Left renal pelvis (tissue), 4 donors: ENCODE results near the gene SNX22. TPM values are rescaled to one million over a fixed set of nuclear protein-coding genes. Genes with fewer than 3 reads are reported as not detected.
"Not testable (repeated sequence)": the region's sequence is repeated elsewhere in the genome, so short reads cannot be mapped to it uniquely, and the experiment has no call there.

ENCODE experiments used
- DNase-seq, 4 donors: peaks; one replicate each; pipeline ENCODE4 v3.0.0-alpha.2; 2013; ENCODE audit warnings: low read depth in 4 of 4, low spot score in 3 of 4
- polyA plus RNA-seq, 4 donors: library from polyadenylated mRNA; unstranded; fragments of 120-200 nt; gene quantifications; one replicate each; pipeline ENCODE4 v1.2.1, GENCODE V29; 2013; ENCODE audit not compliant: insufficient read length in 4 of 4

The SNX22 gene
- polyA plus RNA-seq: 1 to 10 TPM in 3 of 4 donors, under 1 TPM in 1; 0.90 to 2.7 (median 1.3) TPM

DNA sequence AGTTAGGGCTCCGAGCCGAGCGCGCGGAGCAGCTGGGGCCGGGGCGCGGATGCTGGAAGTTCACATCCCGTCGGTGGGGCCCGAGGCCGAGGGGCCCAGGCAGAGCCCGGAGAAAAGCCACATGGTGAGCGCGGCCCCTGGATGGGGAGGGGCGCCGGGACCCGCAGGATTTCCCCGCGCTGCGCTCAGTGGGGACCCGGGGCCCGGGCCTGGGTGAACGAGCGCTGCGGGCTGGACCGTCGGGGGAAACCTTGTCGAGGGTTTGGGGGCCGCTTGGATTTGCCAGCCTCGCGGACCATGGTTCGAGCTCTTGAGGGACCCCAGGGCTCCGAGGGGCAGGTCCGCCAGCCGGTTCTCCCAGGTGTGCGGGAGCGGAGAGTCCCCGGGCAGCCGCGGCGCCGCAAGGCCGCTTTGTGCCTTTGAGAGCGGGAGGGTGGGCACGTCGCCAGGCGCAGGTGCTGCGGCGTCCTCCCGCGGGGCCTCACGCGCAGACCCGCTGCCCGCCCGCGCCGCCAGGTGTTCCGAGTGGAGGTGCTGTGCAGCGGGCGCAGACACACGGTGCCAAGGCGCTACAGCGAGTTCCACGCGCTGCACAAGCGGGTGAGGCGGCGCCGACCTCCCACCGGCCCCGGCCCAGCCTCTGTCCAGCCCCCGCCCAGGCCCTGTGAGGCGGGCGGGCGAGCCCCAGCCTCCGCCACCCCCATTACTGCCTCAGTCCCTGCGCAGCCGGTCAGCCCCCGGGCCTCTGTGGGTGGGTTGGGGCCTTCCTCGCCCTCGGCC is at the start of gene SNX22:
Gene SNX22 (plus strand): TSS at position 5 of the 780 bp plus-strand sequence. CDS start 45 bp downstream, at position 50.
- DNase-seq: no peak

DNA sequence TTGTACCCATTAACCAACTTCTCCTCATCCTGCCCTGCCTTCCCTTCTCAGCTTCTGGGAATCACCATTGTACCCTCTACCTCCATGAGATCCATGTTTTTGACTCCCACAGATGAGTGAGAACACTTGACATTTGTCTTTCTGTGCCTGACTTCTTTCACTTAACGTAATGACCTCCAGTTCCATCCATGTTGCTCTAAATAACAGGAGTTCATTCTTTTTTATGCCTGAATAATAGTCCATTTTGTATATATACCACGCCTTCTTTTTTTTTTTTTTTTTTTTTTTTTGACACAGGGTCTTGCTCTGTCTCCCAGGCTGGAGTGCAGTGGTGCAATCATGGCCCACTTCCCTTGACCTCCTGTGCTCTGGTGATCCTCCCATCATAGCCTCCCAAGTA is 49.0 kb upstream of the SNX22 start:
- no peak for DNase-seq

DNA sequence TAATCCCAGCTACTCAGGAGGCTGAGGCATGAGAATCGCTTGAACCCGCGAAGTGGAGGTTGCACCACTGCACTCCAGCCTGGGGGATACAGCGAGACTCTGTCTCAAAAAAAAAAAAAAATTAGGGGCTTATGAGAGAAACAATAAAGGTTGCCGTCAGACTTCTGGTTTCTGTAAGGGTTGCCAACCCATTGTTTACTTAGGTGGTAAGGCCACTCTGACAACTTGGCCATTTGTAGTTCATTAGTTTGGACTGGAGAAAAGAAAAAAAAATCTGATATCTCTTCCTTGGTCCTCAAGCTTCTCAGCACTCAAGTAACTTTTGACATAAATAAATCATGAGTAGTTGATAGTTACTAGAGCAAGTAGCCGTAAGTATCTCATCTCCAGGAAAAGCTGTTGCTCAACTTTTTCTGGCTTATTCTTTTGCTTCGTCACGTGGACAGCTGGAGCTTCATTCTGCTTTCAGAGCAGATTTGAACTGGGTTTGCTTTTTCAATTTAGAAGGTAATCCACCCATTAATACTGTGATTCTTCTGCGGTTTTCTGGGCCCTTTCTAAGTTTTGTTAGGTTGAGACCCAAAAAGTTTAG is 46.3 kb upstream of the SNX22 start:
- DNase-seq: no peak

DNA sequence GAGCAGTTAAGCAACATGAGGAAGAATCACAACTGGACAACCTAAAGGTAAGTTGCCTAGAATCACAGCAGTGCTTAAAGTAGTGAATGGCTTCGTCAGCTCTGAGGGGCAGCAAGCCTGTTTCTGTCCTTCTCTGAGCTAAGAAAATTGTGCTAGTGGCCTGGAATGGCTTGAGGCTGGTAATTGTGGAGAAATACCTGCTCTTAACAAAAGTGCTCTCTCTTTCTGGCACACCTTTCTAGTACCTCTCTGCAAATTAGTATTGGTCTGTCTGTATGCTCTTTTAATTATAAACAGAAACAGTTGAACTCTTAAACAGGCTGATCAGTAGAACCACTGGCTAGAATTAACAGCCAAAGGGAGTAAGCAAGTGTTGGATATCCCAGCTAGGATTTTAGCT is 44.2 kb upstream of the SNX22 start:
- DNase-seq: no peak

DNA sequence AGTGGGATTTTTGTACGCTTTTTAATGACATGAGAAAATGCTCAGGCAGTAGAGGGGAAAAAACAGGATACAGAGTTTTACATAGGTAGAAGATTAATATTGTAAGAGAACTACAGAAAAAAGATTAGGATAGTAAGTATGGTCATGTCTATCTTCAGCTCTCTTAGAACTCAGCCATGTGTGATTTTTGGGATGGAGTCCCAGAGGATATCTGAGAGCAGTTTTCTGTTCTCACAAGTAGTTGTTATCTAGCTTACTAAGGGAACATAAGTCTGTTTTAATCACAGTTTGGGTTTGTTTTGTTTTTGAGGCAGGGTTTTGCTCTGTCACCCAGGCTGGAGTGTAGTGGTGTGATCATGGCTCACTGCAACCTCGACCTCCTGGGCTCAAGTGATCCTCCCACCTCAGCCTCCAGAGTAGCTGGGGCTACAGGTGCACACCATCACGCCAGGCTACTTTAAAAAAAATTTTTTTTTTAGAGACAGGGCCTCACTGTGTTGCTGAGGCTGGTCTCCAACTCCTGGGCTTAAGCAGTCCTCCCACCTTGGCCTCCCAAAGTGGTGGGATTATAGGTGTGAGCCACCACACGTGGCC is 41.3 kb upstream of the SNX22 start:
- not testable (repeated sequence) for DNase-seq

DNA sequence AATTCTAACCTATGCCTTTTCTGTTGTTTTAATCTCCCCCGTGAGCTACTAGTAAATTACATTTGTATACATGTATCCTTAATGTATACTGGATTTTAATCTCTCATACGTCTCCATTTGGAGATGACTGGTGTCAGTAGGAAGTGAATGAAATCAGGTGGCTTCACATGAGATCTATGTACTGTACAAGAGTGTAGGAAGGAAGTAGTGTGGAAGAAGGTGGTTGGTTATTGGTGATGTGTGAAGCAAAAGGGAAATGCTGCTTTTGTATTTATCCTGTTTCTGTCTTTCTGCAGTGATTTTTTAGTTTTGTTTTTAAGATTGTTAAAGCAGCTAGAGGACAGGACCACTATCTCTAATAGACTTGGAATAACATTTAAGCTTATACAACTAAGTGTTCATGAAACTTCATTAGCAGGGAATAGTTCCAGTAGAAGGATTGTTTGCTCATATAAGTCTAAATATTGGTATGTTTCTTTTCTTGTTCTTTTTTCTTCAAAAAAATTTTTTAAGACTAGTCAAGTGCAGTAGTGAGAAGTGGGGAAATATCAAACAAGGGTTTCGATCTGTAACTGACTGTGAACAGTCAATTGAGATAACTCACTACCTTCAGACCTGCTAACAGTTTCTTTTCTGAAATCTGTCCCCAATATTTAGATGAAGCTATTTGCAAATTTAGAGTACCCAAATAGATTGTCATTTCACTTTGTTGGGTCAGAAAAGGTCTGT is 40.4 kb upstream of the SNX22 start:
- no peak for DNase-seq

DNA sequence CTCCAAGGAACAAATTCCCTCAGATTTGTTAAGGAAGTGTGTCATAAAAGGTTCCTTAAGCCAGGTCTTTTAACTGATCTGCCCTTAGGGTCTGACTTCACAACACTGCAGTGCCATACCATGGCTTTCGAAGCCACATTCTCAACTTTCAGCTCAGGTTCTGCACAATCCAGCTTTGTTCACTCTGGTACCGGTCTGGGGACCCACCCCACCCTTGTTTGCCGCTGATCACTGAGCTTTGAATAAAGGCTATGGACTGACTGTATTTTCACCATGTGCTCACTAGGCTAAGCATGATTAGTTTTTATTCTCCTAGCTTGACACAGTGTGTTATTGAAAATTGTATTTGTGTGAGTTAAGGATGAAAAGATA is 39.9 kb upstream of the SNX22 start:
- DNase-seq: no peak

DNA sequence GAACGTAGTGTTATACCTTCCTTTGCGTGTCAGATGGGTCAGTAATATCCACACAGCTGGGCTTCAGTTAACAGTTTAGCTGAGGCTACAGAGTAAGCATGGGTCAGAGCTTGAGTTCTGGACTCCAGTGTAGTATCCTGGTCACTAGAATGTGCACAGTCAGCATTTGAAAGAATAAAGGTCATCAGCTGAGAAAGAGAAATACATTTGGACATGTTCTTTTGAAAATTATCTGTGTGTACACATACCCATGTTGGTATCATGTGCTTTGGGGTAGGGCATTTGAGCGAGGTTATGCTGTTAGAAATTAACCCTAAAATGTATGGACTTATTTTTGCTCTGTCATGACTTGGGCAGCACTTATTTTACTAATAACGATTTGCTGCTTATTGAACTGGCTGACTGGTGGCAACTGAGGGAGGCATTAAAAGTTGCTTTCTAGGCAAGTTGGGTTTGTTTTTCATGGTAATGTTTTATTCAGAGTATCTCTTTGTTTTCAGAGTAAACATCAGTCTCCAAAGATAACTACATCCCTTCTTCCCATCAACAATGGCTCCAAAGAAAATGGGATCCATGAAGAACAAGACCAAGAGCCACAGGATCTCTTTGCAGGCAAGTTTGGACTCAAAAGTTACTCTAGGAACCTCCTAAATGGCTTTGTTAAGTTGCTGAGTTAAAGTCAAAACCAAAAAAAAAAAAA is 39.3 kb upstream of the SNX22 start:
- no peak for DNase-seq

DNA sequence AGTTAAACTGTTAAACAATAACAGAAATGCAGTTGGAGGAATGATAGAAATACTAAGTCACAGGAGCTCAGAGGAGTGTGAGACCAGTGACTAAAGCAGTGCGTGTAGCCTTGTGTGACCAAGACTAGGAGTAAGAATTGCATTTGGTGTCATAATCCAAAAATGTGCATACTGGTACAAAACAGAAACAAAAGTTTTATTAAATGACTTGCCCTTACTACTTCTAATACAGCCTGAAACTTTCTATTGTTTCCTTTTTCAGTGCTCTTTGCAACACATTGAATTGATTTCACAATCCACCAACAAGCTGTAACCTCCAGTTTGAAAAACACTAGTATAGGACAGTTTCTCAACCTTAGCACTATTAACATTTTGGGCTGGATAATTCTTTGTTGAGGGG is 38.6 kb upstream of the SNX22 start:
- no peak for DNase-seq

DNA sequence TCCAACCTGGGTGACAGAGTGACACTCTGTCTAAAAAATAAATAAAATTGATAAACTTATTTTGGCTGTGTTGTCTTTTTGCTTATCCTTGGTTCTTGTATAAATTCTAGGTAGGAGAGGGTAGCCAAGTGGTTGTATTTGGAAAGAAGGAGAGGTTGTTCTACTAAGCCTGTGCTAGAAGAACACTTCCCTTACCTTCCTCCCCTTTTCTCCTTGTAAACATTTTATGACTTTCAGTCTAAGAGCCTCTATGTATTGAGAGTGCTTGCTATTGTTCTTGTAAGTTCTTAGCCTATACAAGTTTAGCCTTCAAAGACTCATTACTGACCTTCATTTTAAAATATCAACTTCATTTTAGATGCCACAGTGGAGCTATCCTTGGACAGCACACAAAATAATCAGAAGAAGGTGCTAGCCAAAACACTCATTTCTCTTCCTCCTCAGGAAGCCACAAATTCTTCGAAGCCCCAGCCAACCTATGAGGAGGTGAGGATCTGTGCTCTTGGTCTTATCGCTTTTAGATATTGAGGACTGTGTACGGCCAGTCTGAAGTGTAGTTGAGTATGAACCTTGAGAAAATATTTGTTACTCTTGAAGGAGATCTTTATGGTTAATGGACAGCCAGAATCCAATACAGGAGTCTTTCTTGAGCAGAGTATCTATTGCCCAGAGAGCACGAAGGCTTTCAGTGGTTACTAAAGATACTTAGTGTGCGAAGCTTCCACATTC is 33.6 kb upstream of the SNX22 start:
- no peak for DNase-seq

DNA sequence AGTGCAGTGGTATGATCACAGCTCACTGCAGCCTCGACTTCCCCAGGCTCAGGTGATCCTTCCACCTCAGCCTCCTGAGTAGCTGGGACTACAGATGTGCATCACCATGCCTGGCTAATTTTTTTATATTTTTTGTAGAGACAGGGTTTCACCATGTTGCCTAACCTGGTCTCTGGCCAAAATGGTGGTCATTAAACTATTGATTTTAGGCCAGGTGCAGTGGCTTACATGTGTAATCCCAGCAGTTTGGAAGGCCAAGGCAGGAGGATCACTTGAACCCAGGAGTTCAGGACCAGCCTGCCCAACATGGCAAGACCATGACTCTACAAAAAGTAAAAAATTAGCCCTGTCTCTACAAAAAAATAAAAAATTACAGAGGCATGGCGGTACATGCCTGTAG is 31.2 kb upstream of the SNX22 start:
- DNase-seq: not testable (repeated sequence)

DNA sequence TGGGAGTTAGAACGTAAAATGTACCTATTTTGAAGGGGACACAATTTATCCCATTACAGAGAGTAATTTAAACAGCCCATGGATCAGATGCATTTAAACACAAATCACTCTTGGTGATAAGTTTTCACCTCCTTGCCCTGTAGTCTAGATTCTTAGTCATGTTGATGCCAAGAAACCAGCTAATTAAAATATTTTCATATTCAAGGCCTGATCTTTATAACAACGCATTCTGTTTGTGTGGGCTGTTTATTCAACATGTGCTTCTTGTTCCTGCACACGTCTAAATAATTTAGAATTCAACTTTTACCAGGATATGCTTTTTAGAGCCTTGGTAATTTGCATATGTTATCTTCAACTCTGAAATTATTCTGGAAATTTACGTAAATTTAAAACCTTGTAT is 29.9 kb upstream of the SNX22 start:
- no peak for DNase-seq

DNA sequence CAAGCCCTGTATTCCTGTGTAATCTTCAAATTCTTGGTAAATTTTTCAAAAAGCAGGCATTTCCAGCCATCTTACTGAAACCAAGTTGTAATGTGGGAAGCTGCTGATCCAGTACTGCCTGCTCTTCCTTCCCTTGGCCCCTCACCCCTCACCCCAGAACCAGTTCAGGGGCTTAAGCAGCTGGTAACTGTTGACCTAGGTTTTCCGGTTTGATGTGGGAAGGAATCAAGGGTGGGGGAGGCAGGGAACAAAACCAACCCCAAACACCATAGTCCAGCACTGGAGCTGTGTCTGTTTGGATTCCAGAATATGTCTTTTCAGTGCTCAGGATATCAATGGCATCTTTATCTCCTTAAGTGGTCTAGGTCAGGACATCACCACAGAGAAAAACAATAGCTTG is 29.1 kb upstream of the SNX22 start:
- DNase-seq: no peak

DNA sequence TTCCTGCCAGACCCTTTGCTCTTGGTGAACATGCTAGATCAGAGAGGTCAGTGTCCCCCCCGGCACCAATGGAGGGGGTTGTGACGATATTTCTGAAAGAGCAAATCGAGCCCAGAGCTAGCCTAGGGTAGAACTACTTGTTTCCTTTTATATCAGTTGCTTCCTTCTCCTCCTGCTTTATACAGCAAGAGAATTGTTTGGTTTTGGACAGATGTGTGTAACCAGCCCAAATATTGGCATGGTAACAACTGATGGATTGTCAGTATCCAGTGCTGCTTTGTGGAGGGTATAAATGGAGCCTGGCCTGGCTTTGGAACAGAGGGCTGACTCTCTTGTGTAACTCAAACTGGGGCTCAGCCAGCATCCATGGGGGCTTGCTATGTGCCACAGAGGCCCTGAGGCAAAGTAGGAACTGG is 28.6 kb upstream of the SNX22 start:
- no peak for DNase-seq

DNA sequence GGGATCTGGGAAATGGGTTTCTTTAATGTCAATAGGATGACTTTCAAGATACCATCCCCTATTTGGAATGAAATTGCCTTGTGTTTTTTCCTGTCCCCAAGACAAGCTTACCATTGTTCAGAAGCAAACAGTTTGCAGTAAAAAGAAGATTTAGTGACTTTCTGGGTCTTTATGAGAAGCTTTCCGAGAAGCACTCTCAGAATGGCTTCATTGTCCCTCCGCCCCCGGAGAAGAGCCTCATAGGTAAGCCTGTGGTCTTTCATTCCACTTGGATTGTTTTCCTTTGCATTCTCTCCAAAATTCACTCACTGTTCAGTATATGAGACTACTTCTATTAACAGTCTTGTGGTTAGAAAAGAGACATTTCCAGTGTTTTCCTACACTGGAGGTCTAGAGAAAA is 25.6 kb upstream of the SNX22 start:
- no peak for DNase-seq

DNA sequence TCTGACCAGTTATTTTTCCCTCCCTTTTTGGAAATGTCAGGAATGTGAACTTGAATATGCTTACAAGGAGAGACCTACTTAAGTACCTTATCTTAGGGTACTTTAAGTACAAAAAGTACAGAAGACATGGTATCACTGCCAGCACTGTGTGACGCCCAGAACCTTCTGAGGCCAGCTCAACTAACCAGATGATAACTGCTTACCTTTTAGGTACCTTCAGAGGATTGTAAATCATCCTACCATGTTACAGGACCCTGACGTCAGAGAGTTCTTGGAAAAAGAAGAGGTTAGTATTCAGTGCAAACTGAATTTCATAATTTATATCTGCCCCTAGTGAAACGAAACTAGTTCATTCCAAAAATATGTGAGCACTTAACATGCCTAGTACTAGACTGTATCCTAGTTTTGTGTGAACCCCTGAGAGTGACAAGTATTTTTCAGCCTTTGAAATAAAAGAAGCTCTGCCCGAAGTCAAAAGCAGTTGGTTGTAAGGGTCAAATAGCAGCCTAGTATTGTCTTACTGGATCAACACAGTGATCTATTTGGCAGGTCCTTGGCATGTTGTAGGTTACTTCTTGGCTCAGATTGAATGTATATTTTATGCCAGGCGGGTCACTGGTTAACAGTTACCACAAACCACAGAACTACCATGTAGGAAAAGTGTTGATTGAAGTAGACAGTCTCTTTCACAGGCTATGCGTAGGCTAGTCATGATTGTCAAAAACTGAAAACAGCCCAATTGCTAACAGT is 23.8 kb upstream of the SNX22 start:
- DNase-seq: no peak

DNA sequence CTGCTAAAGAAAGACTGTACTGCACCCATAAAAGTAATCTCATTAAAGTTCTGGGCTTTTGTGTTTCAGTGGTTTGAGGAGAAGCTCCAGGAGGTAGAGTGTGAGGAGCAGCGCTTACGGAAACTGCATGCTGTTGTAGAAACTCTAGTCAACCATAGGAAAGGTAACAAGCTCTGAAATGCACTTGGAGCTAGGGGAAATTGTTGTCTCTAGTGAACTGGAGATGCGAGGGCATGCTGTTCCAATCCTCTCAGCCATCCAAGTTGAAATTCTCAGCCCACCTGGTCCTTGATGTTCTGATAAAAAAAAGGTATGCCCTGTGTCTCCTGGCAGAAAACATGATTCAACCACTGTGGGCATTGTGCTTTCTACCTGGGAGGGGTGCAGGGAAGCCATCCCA is 21.4 kb upstream of the SNX22 start:
- DNase-seq: no peak

DNA sequence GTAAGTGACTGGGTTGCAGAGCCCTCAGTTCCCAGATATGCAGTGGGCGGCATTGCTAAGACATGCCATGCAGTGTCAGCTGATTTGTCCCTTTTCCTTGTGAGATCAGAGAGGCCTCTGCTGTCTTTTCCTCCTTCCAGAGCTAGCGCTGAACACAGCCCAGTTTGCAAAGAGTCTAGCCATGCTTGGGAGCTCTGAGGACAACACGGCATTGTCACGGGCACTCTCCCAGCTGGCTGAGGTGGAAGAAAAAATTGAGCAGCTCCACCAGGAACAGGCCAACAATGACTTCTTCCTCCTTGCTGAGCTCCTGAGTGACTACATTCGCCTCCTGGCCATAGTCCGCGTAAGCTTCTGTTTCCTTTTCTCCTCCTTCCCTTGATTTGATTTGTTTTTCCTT is 20.0 kb upstream of the SNX22 start:
- no peak for DNase-seq

DNA sequence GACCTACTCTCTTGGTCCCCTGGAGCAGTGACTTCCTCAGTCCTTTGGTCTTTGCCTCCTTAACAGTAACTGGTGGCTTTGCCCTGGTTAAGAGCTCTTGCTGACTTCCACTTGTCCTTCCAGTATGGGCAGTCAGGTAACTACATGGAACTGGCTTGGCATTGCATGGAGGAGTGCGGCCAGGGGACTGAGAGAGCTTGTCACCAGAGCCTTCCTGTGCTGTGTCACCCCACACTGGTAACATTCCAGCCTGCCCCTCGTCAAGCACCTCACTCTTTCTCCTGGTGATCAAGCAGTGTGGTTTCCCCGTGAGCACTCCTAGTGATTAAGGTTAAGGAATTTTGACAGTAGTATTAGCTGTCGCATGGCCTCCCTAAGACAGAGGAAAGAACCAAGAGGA is 19.3 kb upstream of the SNX22 start:
- DNase-seq: no peak
